Measurements from ENCODE around the gene RPS18. TPM values are rescaled to one million over a fixed set of nuclear protein-coding genes. Genes with fewer than 3 reads are reported as not detected.
A peak's percentile ranks its signal among the peaks of the same experiment; 100 is the strongest.

Gene RPS18
- total and polyA plus RNA-seq, 10 of the 15 experiments (the other 5 are each of a cell fraction or from before 2014, with no cell fraction given), result 4,228 to 20,828 (median 7,406) TPM

GRCh38 chr6:33323623-33323948 lies 51.7 kb downstream of the RPS18 start:
- CTCF ChIA-PET, result interaction anchor here (0.7 to 1.7 kb wide), 3 partner anchors 23 to 357 kb away, joined by 3 to 7 read pairs (median 3); no protein-coding TSS in a partner anchor
- H3K4me1 ChIP-seq (ENCODE audit: control insufficient read depth, insufficient read depth, low read length), result peaks cover 15% of the 10 kb centered on the region

GRCh38 chr6:33324125-33324524 lies 52.2 kb downstream of the RPS18 start:
- peak overlapping the region; percentile 79 for H3K4me2 ChIP-seq (ENCODE audit: control insufficient read depth, insufficient read depth)
- DNase-seq (ENCODE audit: low read depth, low spot score) (no peak), FAIRE-seq (peak; percentile 49), ATAC-seq (no peak)
- in situ Hi-C loops (cut with MboI), result no loop called here
- H3K4me3 ChIP-seq, result peak overlapping the region; percentile 80
- CTCF ChIA-PET, result interaction anchor here (1.2 to 1.7 kb wide), 2 partner anchors 67 to 358 kb away, joined by 3 to 7 read pairs; no protein-coding TSS in a partner anchor
- H3K27ac ChIP-seq (ENCODE audit: control insufficient read depth, insufficient read depth), result peak overlapping the region; percentile 83
- H3K27me3 ChIP-seq (replicated peaks in 1 of 2; ENCODE audit: control insufficient read depth in 2 of 2, insufficient read depth in 2 of 2, low read length in 1 of 2), result no peaks in the 10 kb centered on the region
- peaks cover 7 to 11% of the 10 kb centered on the region in 2 experiments; a peak in 3 of 4 replicates for H3K36me3 ChIP-seq (ENCODE audit: control insufficient read depth in 2 of 2, insufficient read depth in 2 of 2, low read length in 1 of 2)
- under 1% methylated on average over 7 of the region's 7 CpGs for WGBS (ENCODE audit: insufficient coverage, insufficient replicate concordance, low lambda C conversion rate, missing lambda C conversion rate)
- H4K20me1 ChIP-seq (ENCODE audit: control insufficient read depth, insufficient read depth), result 0 out of 2 replicates have a peak, but pooled peaks cover 3% of the 10 kb centered on the region
- SMC1A ChIA-PET (ENCODE audit: uncharacterized antibody, unreplicated experiment), result interaction anchor here (0.6 to 2.0 kb wide), 4 partner anchors 9 to 1136 kb away, joined by 3 to 7 read pairs (median 3); no protein-coding TSS in a partner anchor
- H2AFZ ChIP-seq (ENCODE audit: control insufficient read depth, low read depth, low read length), result peak overlapping the region; percentile 82
- H3K4me1 ChIP-seq (ENCODE audit: control insufficient read depth, insufficient read depth, low read length), result peaks cover 10% of the 10 kb centered on the region
- H3K9ac ChIP-seq (ENCODE audit: control insufficient read depth, insufficient read depth, low read length), result peak overlapping the region; percentile 82
- POLR2A ChIA-PET, result interaction anchor here (0.6 to 1.5 kb wide), 7 partner anchors 12 to 301 kb away, joined by 3 to 7 read pairs (median 4); partner anchors contain the start of gene CUTA
- H3K79me2 ChIP-seq (ENCODE audit: control insufficient read depth, insufficient read depth, low read length), result peaks cover 29% of the 10 kb centered on the region
- intact Hi-C loops (cut with micrococcal nuclease; ENCODE audit: unreplicated experiment), result no loop called here
- BruUV-seq (replicated peaks), result no TSS peak
- H3K9me3 ChIP-seq (replicated peaks; ENCODE audit: control insufficient read depth, insufficient read depth, low read length), result no peaks in the 10 kb centered on the region
- RAD21 ChIA-PET (ENCODE audit: unreplicated experiment), result interaction anchor here (1.1 to 1.2 kb wide), 2 partner anchors 25 to 76 kb away, joined by 3 to 4 read pairs; no protein-coding TSS in a partner anchor
- TF ChIP-seq FOXM1 (IDR thresholded peaks at IDR 0.05; ENCODE audit: low read depth, low read length), result peak; percentile 22; the same call in 1 of the 2 replicates
- no peak for TF ChIP-seq CBX5 (IDR thresholded peaks at IDR 0.05; ENCODE audit: low read depth)
- peak; percentile 55; the same call in 1 of the 2 replicates for TF ChIP-seq EED (IDR thresholded peaks at IDR 0.05; ENCODE audit: low read depth)
- TF ChIP-seq TCF3 (IDR thresholded peaks at IDR 0.05; ENCODE audit: borderline replicate concordance, insufficient read depth, low read depth, low read length), result 0 out of 2 replicates have a peak, but pooled peaks have one; percentile 29
- TF ChIP-seq, protein P1, sequence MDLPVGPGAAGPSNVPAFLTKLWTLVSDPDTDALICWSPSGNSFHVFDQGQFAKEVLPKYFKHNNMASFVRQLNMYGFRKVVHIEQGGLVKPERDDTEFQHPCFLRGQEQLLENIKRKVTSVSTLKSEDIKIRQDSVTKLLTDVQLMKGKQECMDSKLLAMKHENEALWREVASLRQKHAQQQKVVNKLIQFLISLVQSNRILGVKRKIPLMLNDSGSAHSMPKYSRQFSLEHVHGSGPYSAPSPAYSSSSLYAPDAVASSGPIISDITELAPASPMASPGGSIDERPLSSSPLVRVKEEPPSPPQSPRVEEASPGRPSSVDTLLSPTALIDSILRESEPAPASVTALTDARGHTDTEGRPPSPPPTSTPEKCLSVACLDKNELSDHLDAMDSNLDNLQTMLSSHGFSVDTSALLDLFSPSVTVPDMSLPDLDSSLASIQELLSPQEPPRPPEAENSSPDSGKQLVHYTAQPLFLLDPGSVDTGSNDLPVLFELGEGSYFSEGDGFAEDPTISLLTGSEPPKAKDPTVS (IDR thresholded peaks at IDR 0.05; ENCODE audit: low read depth, low read length), result no peak
- TF ChIP-seq MEF2B (IDR thresholded peaks at IDR 0.05; ENCODE audit: partially characterized antibody, poor library complexity, severe bottlenecking), result peak; percentile 75
- TF ChIP-seq RELB (IDR thresholded peaks at IDR 0.05; ENCODE audit: low read depth), result peak; percentile 65; the same call in 1 of the 2 replicates
- no peak for TF ChIP-seq IRF5 (IDR thresholded peaks at IDR 0.05; ENCODE audit: borderline replicate concordance)
- TF ChIP-seq NFIC (IDR thresholded peaks at IDR 0.05; ENCODE audit: low read depth, low read length), result peak; percentile 33; the same call in 1 of the 2 replicates

More at GRCh38 chr6:33323623-33323948, 51.7 kb downstream of the RPS18 start:
- ChIA-PET SMC1A (ENCODE audit: uncharacterized antibody, unreplicated experiment) (interaction anchor here (0.8 to 2.0 kb wide), 5 partner anchors 8 to 284 kb away, joined by 3 to 7 read pairs (median 3); no protein-coding TSS in a partner anchor), RAD21 (ENCODE audit: unreplicated experiment) (interaction anchor here (0.7 to 1.2 kb wide), 3 partner anchors 24 to 95 kb away, joined by 3 to 5 read pairs (median 4); no protein-coding TSS in a partner anchor), POLR2A (interaction anchor here (0.6 to 1.5 kb wide), 6 partner anchors 13 to 352 kb away, joined by 3 to 7 read pairs (median 3); partner anchors contain the start of gene CUTA)
- no TSS peak for BruUV-seq (replicated peaks)
- Histone ChIP-seq H3K4me2 (ENCODE audit: control insufficient read depth, insufficient read depth) (peak overlapping the region; percentile 79), H4K20me1 (ENCODE audit: control insufficient read depth, insufficient read depth) (0 out of 2 replicates have a peak, but pooled peaks cover 3% of the 10 kb centered on the region), H2AFZ (ENCODE audit: control insufficient read depth, low read depth, low read length) (peak overlapping the region; percentile 82), H3K27me3 (replicated peaks in 1 of 2; ENCODE audit: control insufficient read depth in 2 of 2, insufficient read depth in 2 of 2, low read length in 1 of 2) (no peaks in the 10 kb centered on the region), H3K9ac (ENCODE audit: control insufficient read depth, insufficient read depth, low read length) (peak overlapping the region; percentile 82), H3K9me3 (replicated peaks; ENCODE audit: control insufficient read depth, insufficient read depth, low read length) (no peaks in the 10 kb centered on the region), H3K4me3 (peak overlapping the region; percentile 80), H3K36me3 (ENCODE audit: control insufficient read depth in 2 of 2, insufficient read depth in 2 of 2, low read length in 1 of 2) (peaks cover 12 to 16% of the 10 kb centered on the region in 2 experiments; a peak in 3 of 4 replicates), H3K27ac (ENCODE audit: control insufficient read depth, insufficient read depth) (peak overlapping the region; percentile 83), H3K79me2 (ENCODE audit: control insufficient read depth, insufficient read depth, low read length) (peaks cover 29% of the 10 kb centered on the region)
- intact Hi-C loops (cut with micrococcal nuclease; ENCODE audit: unreplicated experiment), result no loop called here
- in situ Hi-C loops (cut with MboI), result no loop called here
- ATAC-seq, result peak; percentile 1; the same call in 2 of the 3 replicates
- no peak for DNase-seq (ENCODE audit: low read depth, low spot score)
- 1% methylated on average over 12 of the region's 12 CpGs for WGBS (ENCODE audit: insufficient coverage, insufficient replicate concordance, low lambda C conversion rate, missing lambda C conversion rate)
- TF ChIP-seq ZNF622 (IDR thresholded peaks at IDR 0.05) (no peak), ZNF384 (IDR thresholded peaks at IDR 0.05; ENCODE audit: borderline replicate concordance, low read depth, low read length) (0 out of 2 replicates have a peak, but pooled peaks have one; percentile 11)
- no peak for FAIRE-seq
